ENCODE results near the gene EEIG1. TPM values are rescaled to one million over a fixed set of nuclear protein-coding genes. Genes with fewer than 3 reads are reported as not detected.
A peak's percentile ranks its signal among the peaks of the same experiment; 100 is the strongest.
"Not testable (repeated sequence)": the region's sequence is repeated elsewhere in the genome, so short reads cannot be mapped to it uniquely, and the experiment has no call there.

EEIG1 gene
- 6.3 and 6.6 TPM in 2 replicates for total RNA-seq (2012; rRNA removed)

DNA sequence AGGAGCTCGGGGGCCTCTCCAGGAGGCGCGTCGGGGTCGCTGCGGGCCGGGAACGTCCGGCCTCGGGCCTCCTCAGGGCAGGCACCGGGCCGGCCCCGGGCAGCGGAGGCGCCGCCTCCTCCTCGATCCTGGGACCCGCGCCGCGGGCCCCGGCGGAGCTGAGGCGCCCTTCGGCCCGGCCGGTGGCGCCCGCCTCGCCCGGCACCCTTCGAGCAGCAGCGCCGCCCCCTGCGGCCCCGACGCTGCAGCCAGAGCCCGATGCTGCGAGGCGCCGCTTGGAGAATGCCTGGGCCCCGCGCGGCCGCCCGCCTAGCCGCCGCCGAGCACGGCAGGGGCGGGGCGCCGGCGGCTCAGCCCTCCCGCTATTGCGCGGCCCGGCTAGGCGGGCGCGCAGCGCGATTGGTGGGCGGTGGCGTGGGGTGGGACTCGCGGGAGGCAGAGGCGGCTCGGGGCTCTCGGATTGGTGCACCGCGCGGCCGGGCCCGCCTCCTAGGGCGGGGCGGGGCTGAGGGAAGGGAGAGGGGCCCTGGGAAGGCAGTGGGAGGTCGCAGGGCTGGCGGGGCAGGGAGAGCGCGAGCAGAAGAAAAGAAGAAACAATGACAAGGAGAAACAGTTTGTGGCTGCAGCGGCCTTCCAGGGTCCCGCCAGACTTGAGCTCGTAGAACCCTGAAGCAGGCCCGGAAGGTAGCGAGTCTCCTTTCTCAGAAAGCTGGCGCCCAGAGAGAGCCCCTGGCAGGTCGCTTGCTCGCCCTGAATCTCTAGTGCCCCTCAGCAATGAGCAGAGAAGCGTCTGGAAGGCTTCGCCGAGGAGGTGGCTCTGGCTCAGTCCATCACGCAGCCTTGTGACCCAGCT is at the start of gene EEIG1:
Gene EEIG1, minus strand, starts transcription at position 284 of the 853 bp plus-strand sequence. CDS start 852 bp downstream, outside the sequence.
- Histone ChIP-seq H3K4me1 (ENCODE audit: control insufficient read depth, insufficient read depth, low read length) (peaks cover 37% of the 10 kb centered on the region), H3K27me3 (ENCODE audit: control insufficient read depth, insufficient read depth, low read length) (no peaks in the 10 kb centered on the region), H3K9me3 (replicated peaks; ENCODE audit: low read length) (no peaks in the 10 kb centered on the region), H3K4me2 (ENCODE audit: low read length) (peak within 1 kb of the TSS; percentile 100), H3K36me3 (ENCODE audit: insufficient read depth, low read length) (no peaks in the 10 kb centered on the region), H3K9ac (ENCODE audit: low read depth, low read length) (peak within 1 kb of the TSS; percentile 84), H3K4me3 (ENCODE audit: low read length) (peak within 1 kb of the TSS; percentile 89)

DNA sequence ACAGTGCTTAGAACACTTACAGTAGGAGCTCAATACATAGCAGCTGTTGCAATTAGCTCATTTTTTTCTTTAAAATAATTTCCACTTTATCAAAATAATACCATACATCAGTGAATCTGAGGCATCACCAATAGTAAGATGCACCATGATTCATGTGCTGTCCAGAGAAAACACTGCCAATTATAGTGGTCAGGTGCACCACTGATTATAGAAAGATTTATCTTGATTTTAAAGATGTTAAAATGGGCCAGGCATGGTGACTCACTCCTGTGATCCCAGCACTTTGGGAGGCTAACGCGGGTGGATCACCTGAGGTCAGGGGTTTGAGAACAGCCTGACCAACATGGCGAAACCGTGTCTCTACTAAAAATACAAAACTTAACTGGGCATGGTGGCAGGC is 46.9 kb upstream of the EEIG1 start:
- Histone ChIP-seq H3K4me2 (ENCODE audit: low read length) (no peak overlapping the region), H3K9ac (ENCODE audit: low read depth, low read length) (no peak overlapping the region), H3K4me3 (ENCODE audit: low read length) (no peak overlapping the region), H3K9me3 (replicated peaks; ENCODE audit: low read length) (no peaks in the 10 kb centered on the region), H3K36me3 (ENCODE audit: insufficient read depth, low read length) (no peaks in the 10 kb centered on the region), H3K27me3 (ENCODE audit: control insufficient read depth, insufficient read depth, low read length) (no peaks in the 10 kb centered on the region), H3K4me1 (ENCODE audit: control insufficient read depth, insufficient read depth, low read length) (peaks cover 11% of the 10 kb centered on the region)

DNA sequence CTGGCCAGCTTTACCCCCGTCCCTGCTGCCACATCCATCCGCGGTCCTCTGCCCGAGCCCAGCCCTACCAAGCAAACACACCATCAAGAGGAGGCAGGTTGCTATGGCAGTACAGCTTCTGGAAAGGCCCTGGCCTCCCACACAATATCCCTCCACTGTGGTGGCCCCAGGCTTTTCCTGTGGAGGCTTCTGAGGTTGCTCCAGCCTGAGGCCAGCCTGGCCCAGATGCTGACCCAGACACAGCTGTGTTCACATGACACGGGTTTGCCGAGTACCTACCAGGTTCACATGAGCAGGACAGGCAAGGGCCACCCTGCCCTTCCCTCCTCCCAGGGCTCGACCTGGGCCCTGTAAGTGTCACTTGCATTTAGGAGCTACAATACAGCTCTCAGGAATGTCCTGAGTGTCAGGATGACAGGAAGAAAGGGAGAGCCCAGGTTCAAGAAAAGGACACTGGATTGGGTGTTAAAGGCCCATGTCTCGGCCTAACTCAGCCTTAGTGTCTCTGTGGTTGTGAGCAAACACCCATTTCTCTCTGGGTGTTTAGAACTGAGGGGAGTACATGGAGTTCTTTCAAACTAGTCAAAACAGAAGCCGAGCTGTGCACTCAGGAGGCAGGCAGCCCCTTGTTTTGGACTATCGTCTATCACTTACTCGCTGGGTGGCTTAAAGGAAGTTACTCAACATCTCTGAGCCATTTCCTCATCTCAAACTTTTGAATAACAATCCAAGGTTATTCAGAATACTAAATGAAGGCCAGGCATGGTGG is 46.2 kb upstream of the EEIG1 start:
- Histone ChIP-seq H3K4me3 (ENCODE audit: low read length) (no peak overlapping the region), H3K9me3 (replicated peaks; ENCODE audit: low read length) (no peaks in the 10 kb centered on the region), H3K27me3 (ENCODE audit: control insufficient read depth, insufficient read depth, low read length) (no peaks in the 10 kb centered on the region), H3K36me3 (ENCODE audit: insufficient read depth, low read length) (no peaks in the 10 kb centered on the region), H3K4me1 (ENCODE audit: control insufficient read depth, insufficient read depth, low read length) (peaks cover 11% of the 10 kb centered on the region), H3K4me2 (ENCODE audit: low read length) (no peak overlapping the region), H3K9ac (ENCODE audit: low read depth, low read length) (no peak overlapping the region)

DNA sequence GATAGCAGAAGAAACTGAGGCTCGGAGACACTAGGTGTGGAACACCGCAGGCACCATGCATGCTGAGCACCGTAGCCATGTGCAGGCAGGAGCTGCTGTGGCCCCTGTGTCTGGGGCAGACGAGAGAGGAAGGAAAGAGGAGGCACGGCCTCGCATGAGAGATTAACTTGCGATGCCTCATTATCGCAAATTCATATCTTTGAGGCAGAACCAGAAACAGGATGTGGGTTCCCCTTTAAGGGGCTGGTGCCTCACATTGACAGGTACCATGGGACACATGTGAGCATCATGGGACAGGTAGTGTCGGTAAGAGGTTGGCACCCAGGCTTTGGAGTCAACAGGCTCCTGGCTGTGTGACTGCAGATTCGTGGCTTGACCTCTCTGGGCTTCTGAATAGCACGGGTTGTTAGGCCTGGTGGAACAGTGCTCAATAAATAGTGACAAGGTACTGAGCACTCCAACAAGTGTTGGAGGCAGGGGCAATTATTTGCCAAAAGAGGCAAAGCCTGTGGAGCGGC is 45.5 kb upstream of the EEIG1 start:
- H3K9me3 ChIP-seq (replicated peaks; ENCODE audit: low read length) = no peaks in the 10 kb centered on the region
- H3K4me3 ChIP-seq (ENCODE audit: low read length) = no peak overlapping the region
- H3K4me1 ChIP-seq (ENCODE audit: control insufficient read depth, insufficient read depth, low read length) = peaks cover 11% of the 10 kb centered on the region
- H3K27me3 ChIP-seq (ENCODE audit: control insufficient read depth, insufficient read depth, low read length) = no peaks in the 10 kb centered on the region
- H3K4me2 ChIP-seq (ENCODE audit: low read length) = no peak overlapping the region
- no peak overlapping the region for H3K9ac ChIP-seq (ENCODE audit: low read depth, low read length)
- no peaks in the 10 kb centered on the region for H3K36me3 ChIP-seq (ENCODE audit: insufficient read depth, low read length)

DNA sequence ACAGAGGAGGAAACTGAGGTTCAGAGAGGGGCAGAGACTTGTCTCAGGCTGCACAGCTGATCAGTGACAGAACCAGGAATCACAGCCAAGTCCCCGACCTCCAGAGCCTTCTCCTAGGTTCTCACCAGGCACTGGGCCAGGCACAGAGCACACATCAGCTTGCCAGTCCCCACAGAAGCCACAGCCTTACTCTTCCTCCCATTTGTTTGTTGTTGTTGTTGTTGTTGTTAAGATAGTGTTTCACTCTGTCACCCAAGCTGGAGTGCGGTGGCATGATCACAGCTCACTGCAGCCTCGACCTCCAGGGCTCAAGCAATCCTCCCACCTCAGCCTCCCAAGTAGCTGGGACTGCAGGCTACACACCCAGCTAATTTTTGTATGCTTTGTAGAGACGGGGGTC is 44.9 kb upstream of the EEIG1 start:
- no peak overlapping the region for H3K4me2 ChIP-seq (ENCODE audit: low read length)
- H3K4me3 ChIP-seq (ENCODE audit: low read length) = no peak overlapping the region
- H3K9ac ChIP-seq (ENCODE audit: low read depth, low read length) = no peak overlapping the region
- peaks cover 11% of the 10 kb centered on the region for H3K4me1 ChIP-seq (ENCODE audit: control insufficient read depth, insufficient read depth, low read length)
- no peaks in the 10 kb centered on the region for H3K36me3 ChIP-seq (ENCODE audit: insufficient read depth, low read length)
- no peaks in the 10 kb centered on the region for H3K27me3 ChIP-seq (ENCODE audit: control insufficient read depth, insufficient read depth, low read length)
- no peaks in the 10 kb centered on the region for H3K9me3 ChIP-seq (replicated peaks; ENCODE audit: low read length)

DNA sequence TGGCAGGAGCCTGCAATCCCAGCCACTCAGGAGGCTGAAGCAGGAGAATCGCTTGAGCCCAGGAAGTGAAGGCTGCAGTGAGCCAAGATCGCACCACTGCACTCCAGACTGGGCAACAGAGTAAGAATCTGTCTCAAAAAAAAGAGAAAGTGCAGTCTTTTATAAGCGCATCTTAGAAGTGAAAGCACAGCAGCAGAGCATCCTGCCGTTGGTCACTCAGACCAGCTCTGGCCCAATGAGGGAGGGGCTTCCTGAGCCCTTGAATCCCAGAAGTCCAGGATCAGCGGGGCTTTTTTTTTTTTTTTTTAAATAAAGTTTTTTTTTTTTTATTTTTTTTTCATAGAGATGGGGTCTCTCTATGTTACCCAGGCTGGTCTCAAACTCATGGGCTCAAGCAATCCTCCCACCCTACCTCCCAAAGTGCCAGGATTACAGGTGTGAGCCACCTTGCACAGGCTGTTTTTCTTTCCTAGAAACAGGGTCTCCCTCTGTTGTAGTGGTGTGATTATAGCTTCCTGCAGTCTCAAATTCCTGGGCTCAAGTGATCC is 44.0 kb upstream of the EEIG1 start:
- no peaks in the 10 kb centered on the region for H3K9me3 ChIP-seq (replicated peaks; ENCODE audit: low read length)
- peaks cover 11% of the 10 kb centered on the region for H3K4me1 ChIP-seq (ENCODE audit: control insufficient read depth, insufficient read depth, low read length)
- no peak overlapping the region for H3K4me2 ChIP-seq (ENCODE audit: low read length)
- H3K9ac ChIP-seq (ENCODE audit: low read depth, low read length) = no peak overlapping the region
- H3K27me3 ChIP-seq (ENCODE audit: control insufficient read depth, insufficient read depth, low read length) = no peaks in the 10 kb centered on the region
- H3K4me3 ChIP-seq (ENCODE audit: low read length) = no peak overlapping the region
- no peaks in the 10 kb centered on the region for H3K36me3 ChIP-seq (ENCODE audit: insufficient read depth, low read length)

DNA sequence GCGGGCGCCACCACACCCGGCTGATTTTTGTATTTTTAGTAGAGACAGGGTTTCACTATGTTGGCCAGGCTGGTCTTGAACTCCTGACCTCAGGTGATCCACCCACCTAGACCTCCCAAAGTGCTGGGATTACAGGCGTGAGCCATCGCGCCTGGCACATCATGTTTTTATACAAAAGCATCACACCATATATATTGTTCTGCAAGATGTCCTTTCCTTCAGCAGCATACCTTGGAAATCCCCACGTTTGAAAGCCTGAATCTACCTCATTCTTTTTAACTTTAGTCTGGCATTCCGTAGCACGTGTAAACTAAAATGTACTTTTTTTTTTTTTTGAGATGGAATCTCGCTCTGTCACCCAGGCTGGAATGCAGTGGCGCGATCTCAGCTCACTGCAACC is 42.9 kb upstream of the EEIG1 start:
- not testable (repeated sequence) for H3K4me2 ChIP-seq (ENCODE audit: low read length); H3K36me3 ChIP-seq (ENCODE audit: insufficient read depth, low read length); H3K4me3 ChIP-seq (ENCODE audit: low read length); H3K9ac ChIP-seq (ENCODE audit: low read depth, low read length); H3K27me3 ChIP-seq (ENCODE audit: control insufficient read depth, insufficient read depth, low read length); H3K9me3 ChIP-seq (replicated peaks; ENCODE audit: low read length)
- peaks cover 11% of the 10 kb centered on the region for H3K4me1 ChIP-seq (ENCODE audit: control insufficient read depth, insufficient read depth, low read length)

DNA sequence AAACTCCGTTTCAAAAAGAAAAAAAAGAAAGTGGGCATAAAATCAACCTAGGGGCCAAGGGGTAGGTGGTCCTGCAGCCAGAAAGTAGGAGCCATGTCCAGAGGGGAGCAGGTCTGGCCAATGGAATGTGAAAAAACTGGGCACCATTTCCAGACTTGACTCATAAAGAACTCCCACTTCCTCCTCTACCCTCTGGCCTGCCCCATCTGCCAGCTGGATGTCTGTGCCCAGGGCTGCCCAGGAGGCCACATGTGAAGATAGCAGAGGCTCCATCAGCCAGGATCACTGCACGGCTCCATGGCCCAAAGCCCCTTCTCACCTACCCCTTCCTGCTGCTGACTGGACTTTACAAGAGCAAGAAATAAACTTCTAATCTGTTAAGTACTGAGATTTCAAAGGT is 42.1 kb upstream of the EEIG1 start:
- H3K4me1 ChIP-seq (ENCODE audit: control insufficient read depth, insufficient read depth, low read length) = peaks cover 11% of the 10 kb centered on the region

DNA sequence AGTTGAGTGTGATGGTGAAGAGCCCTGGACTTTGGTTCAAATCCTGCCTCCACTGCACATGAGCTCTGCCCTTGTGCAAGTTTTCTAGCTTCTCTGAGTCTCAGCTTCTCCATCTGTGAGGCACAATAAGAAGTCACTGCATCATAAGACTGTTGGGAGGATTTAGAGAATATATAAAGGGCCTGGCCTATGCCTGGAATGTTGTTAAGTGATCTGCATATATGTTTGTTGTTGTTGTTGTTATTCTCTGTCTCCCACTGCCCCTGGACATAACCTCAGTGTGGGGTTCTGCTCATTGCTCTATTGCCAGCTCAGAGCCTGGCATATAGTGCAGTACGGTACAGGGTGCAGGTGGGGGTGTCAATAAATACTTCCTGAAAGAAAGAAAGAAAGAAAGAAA is 40.3 kb upstream of the EEIG1 start:
- Histone ChIP-seq H3K4me2 (ENCODE audit: low read length) (no peak overlapping the region), H3K4me1 (ENCODE audit: control insufficient read depth, insufficient read depth, low read length) (peaks cover 4% of the 10 kb centered on the region), H3K36me3 (ENCODE audit: insufficient read depth, low read length) (no peaks in the 10 kb centered on the region), H3K9ac (ENCODE audit: low read depth, low read length) (no peak overlapping the region), H3K9me3 (replicated peaks; ENCODE audit: low read length) (no peaks in the 10 kb centered on the region), H3K4me3 (ENCODE audit: low read length) (no peak overlapping the region), H3K27me3 (ENCODE audit: control insufficient read depth, insufficient read depth, low read length) (peaks cover 3% of the 10 kb centered on the region)

More for the DNA sequence above, 42.1 kb upstream of the EEIG1 start:
- Histone ChIP-seq H3K9ac (ENCODE audit: low read depth, low read length) (no peak overlapping the region), H3K27me3 (ENCODE audit: control insufficient read depth, insufficient read depth, low read length) (no peaks in the 10 kb centered on the region), H3K4me2 (ENCODE audit: low read length) (no peak overlapping the region), H3K4me3 (ENCODE audit: low read length) (no peak overlapping the region), H3K36me3 (ENCODE audit: insufficient read depth, low read length) (no peaks in the 10 kb centered on the region), H3K9me3 (replicated peaks; ENCODE audit: low read length) (no peaks in the 10 kb centered on the region)

DNA sequence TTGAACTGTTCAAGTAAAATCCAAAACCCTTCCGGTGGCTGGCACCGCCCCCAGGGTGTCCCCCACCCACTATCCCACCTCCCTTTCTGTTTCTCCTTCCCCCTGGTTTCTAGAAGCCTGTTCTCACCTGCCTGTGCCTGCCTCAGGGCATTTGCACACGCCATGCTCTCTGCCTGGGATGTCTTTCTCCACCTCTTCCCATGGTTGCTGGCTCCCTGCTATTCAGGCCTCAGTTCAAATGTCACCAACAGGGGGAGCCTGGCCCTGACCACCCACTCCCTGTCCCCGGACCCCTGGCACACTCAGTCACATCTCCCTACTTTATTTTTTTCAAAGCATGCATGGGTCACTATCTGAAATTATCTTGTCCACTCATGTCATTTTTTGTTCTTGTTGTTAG is 39.9 kb upstream of the EEIG1 start:
- peaks cover 4% of the 10 kb centered on the region for H3K4me1 ChIP-seq (ENCODE audit: control insufficient read depth, insufficient read depth, low read length)
- no peaks in the 10 kb centered on the region for H3K9me3 ChIP-seq (replicated peaks; ENCODE audit: low read length)
- no peak overlapping the region for H3K4me3 ChIP-seq (ENCODE audit: low read length)
- peaks cover 3% of the 10 kb centered on the region for H3K27me3 ChIP-seq (ENCODE audit: control insufficient read depth, insufficient read depth, low read length)
- H3K4me2 ChIP-seq (ENCODE audit: low read length) = no peak overlapping the region
- H3K9ac ChIP-seq (ENCODE audit: low read depth, low read length) = no peak overlapping the region
- H3K36me3 ChIP-seq (ENCODE audit: insufficient read depth, low read length) = no peaks in the 10 kb centered on the region

DNA sequence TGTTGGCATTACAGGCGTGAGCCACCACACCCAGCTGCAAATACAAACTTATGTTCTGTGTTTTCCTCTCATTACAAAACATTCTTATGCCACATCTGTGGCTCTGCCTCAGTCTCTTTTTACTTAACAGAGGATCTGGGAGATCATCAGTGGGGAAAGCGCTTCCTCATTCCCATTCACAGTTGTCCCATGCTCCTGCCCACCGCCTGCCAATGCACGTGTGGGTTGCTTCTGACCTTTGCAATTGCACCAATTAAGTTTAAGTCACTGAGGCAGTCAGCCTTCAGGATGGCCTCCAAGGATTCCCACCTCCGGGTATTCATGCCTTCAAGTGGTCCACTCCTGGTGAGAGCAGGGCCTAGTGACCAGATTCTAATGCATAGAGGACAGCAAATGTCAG is 34.9 kb upstream of the EEIG1 start:
- Histone ChIP-seq H3K9ac (ENCODE audit: low read depth, low read length) (no peak overlapping the region), H3K4me1 (ENCODE audit: control insufficient read depth, insufficient read depth, low read length) (no peaks in the 10 kb centered on the region), H3K9me3 (replicated peaks; ENCODE audit: low read length) (no peaks in the 10 kb centered on the region), H3K27me3 (ENCODE audit: control insufficient read depth, insufficient read depth, low read length) (peaks cover 3% of the 10 kb centered on the region), H3K4me2 (ENCODE audit: low read length) (no peak overlapping the region), H3K36me3 (ENCODE audit: insufficient read depth, low read length) (no peaks in the 10 kb centered on the region), H3K4me3 (ENCODE audit: low read length) (no peak overlapping the region)
